HepG2 (cell line): ENCODE results near the gene TPX2. TPM values are rescaled to one million over a fixed set of nuclear protein-coding genes. Genes with fewer than 3 reads are reported as not detected.
A peak's percentile ranks its signal among the peaks of the same experiment; 100 is the strongest.

Experiments
- CHD2 ChIP-seq: IDR thresholded peaks from 2 replicates; pipeline ENCODE4 v1.6.1; 2011; ENCODE audit warnings: low read depth, low read length, improper control_type of control experiment
- HCFC1 ChIP-seq: fragments of 150-350 bp; IDR thresholded peaks from 2 replicates; pipeline ENCODE4 v1.6.1; 2014; ENCODE audit warnings: low read depth, low read length
- HIC2 ChIP-seq: sonication (generic); formaldehyde crosslinking; IDR thresholded peaks from 2 replicates; pipeline ENCODE4 v1.9.0; 2022; ENCODE audit warnings: low read depth, missing genetic modification reagents
- IKZF5 ChIP-seq: IDR thresholded peaks from 2 replicates; pipeline ENCODE4 v1.6.1; 2018; ENCODE audit warnings: missing genetic modification reagents, mild to moderate bottlenecking, missing compliant biosample characterization
- KLF11 ChIP-seq: IDR thresholded peaks from 2 replicates; pipeline ENCODE4 v1.6.1; 2016; ENCODE audit warnings: missing compliant biosample characterization
- MAFF ChIP-seq: IDR thresholded peaks from 2 replicates; pipeline ENCODE4 v1.6.1; 2011; ENCODE audit warnings: low read depth, low read length, improper control_type of control experiment
- NAIF1 ChIP-seq: sonication (generic); formaldehyde crosslinking; IDR thresholded peaks from 2 replicates; pipeline ENCODE4 v1.5.0; 2020; ENCODE audit warnings: mild to moderate bottlenecking, missing genetic modification reagents, borderline replicate concordance
- NFE2 ChIP-seq: sonication (generic); formaldehyde crosslinking; IDR thresholded peaks from 2 replicates; pipeline ENCODE4 v1.4.0; 2020; ENCODE audit warnings: missing genetic modification reagents
- REL ChIP-seq: sonication (generic); formaldehyde crosslinking; conservative IDR thresholded peaks from 2 replicates; pipeline ENCODE4 v1.8.0; 2022; ENCODE audit warnings: mild to moderate bottlenecking, missing genetic modification reagents, moderate library complexity
- TEAD2 ChIP-seq: sonication (generic); formaldehyde crosslinking; IDR thresholded peaks from 2 replicates; pipeline ENCODE4 v1.9.0; 2021; ENCODE audit warnings: missing genetic modification reagents
- THAP9 ChIP-seq: sonication (generic); formaldehyde crosslinking; IDR thresholded peaks from 2 replicates; pipeline ENCODE4; 2020; ENCODE audit warnings: missing genetic modification reagents, mild to moderate bottlenecking, borderline replicate concordance
- TP53 ChIP-seq: sonication (generic); formaldehyde crosslinking; conservative IDR thresholded peaks from 2 replicates; pipeline ENCODE4 v1.4.0; 2020; ENCODE audit warnings: missing genetic modification reagents
- ZBTB10 ChIP-seq: sonication (generic); formaldehyde crosslinking; IDR thresholded peaks from 2 replicates; pipeline ENCODE4 v1.4.0; 2020; ENCODE audit warnings: missing genetic modification reagents, borderline replicate concordance
- ZEB1 ChIP-seq: IDR thresholded peaks from 2 replicates; pipeline ENCODE4 v1.6.1; 2012; ENCODE audit warnings: mild to moderate bottlenecking, low read depth, inconsistent platforms; ENCODE audit not compliant: insufficient replicate concordance
- ZNF10 ChIP-seq: sonication (generic); formaldehyde crosslinking; IDR thresholded peaks from 2 replicates; pipeline ENCODE4 v1.4.0; 2020; ENCODE audit warnings: mild to moderate bottlenecking, low read depth, missing genetic modification reagents, borderline replicate concordance
- ZNF292 ChIP-seq: sonication (generic); formaldehyde crosslinking; IDR thresholded peaks from 2 replicates; pipeline ENCODE4 v1.8.1; 2022; ENCODE audit warnings: mild to moderate bottlenecking, low read depth, missing genetic modification reagents, borderline replicate concordance
- ZNF296 ChIP-seq: sonication (generic); formaldehyde crosslinking; conservative IDR thresholded peaks from 2 replicates; pipeline ENCODE4 v1.5.0; 2020; ENCODE audit warnings: mild to moderate bottlenecking, missing genetic modification reagents
- ZNF451 ChIP-seq: sonication (generic); formaldehyde crosslinking; IDR thresholded peaks from 2 replicates; pipeline ENCODE4 v1.5.0; 2020; ENCODE audit warnings: mild to moderate bottlenecking, missing genetic modification reagents
- ZNF839 ChIP-seq: sonication (generic); formaldehyde crosslinking; IDR thresholded peaks from 2 replicates; pipeline ENCODE4 v1.4.0; 2020; ENCODE audit warnings: missing genetic modification reagents, mild to moderate bottlenecking, borderline replicate concordance
- ZSCAN20 ChIP-seq: sonication (generic); formaldehyde crosslinking; IDR thresholded peaks from 2 replicates; pipeline ENCODE4 v1.4.0; 2020; ENCODE audit warnings: missing genetic modification reagents, mild to moderate bottlenecking, borderline replicate concordance
- polyA plus RNA-seq, 8 experiments: library from polyadenylated mRNA; depleted of rRNA in 3 of 8; stranded (reverse) in 7 of 8; unstranded in 1 of 8; fragments of >200 nt; fragmentation: Illumina TruSeq in 4 of 8; extraction: Trizol in 4 of 8; gene quantifications; 2 replicates each; pipeline versions ENCODE4 v1.2.1 to v1.2.3, GENCODE V29; 2011 to 2016; ENCODE audit warnings: low read depth in 4 of 8, missing spikeins in 1 of 8, mixed read lengths in 1 of 8; ENCODE audit not compliant: insufficient read depth in 1 of 8
- total RNA-seq, 5 experiments: library from RNA; depleted of rRNA; stranded (reverse); fragments of >200 nt; fragmentation: Illumina TruSeq; extraction: Trizol; gene quantifications; 2 replicates each; pipeline ENCODE4 v1.2.3, GENCODE V29; 2016; ENCODE audit warnings: low read depth in 1 of 5

The TPX2 gene
- total and polyA plus RNA-seq, 2 of the 13 experiments (the other 11 are each of a cell fraction or from before 2014, with no cell fraction given) = 34.3 to 124 TPM

- TF ChIP-seq HIC2 (CRISPR knock-in tag) = peak; percentile 63; the same call in 1 of the 2 replicates
- TF ChIP-seq TP53 (CRISPR knock-in tag) = peak; percentile 84
- TF ChIP-seq CHD2 = peak; percentile 61; the same call in 1 of the 2 replicates
- TF ChIP-seq THAP9 (CRISPR knock-in tag) = peak; percentile 94
- TF ChIP-seq ZSCAN20 (CRISPR knock-in tag) = peak; percentile 84
- peak; percentile 75 for TF ChIP-seq IKZF5
- TF ChIP-seq ZBTB10 = peak; percentile 91
- TF ChIP-seq ZNF839 = peak; percentile 91; the same call in 1 of the 2 replicates
- TF ChIP-seq REL (CRISPR knock-in tag) = 0 out of 2 replicates have a peak, but pooled peaks have one; percentile 41
- TF ChIP-seq HCFC1 = peak; percentile 58
- no peak for TF ChIP-seq ZNF10 (CRISPR knock-in tag)
- peak; percentile 61; the same call in 1 of the 2 replicates for TF ChIP-seq NAIF1 (CRISPR knock-in tag)
- no peak for TF ChIP-seq NFE2 (CRISPR knock-in tag)
- no peak; the same call in 1 of the 2 replicates for TF ChIP-seq ZNF292 (CRISPR knock-in tag)
- no peak; the same call in 1 of the 2 replicates for TF ChIP-seq ZNF451 (CRISPR knock-in tag)
- TF ChIP-seq ZNF296 (CRISPR knock-in tag) = no peak
- peak; percentile 84; the same call in 1 of the 2 replicates for TF ChIP-seq TEAD2 (CRISPR knock-in tag)
- 0 out of 2 replicates have a peak, but pooled peaks have one; percentile 27 for TF ChIP-seq KLF11 (CRISPR knock-in tag)
- TF ChIP-seq ZEB1 = peak; percentile 86
- peak; percentile 31; the same call in 1 of the 2 replicates for TF ChIP-seq MAFF
Measured at GRCh38 chr20:31723319-31724078, 15.6 kb upstream of the TPX2 start (continued).
